ENCODE results near the gene SVEP1.

- TF ChIP-seq CTCF (conservative IDR thresholded peaks at IDR 0.05) = no peak
- no peak for TF ChIP-seq ZFX (IDR thresholded peaks at IDR 0.05)
These were observed 4.4 kb downstream of the SVEP1 start for GRCh38 chr9:110575169-110575568.
